Epithelial cell of esophagus (primary cell): ENCODE measurements around the gene CGREF1.

Source experiments
- DNase-seq: peaks from one replicate; pipeline ENCODE4 v3.0.0; 2010; ENCODE audit warnings: low read depth
- H3K4me3 ChIP-seq: 2 replicates; pipeline ENCODE4 v1.5.1; 2011; ENCODE audit warnings: mild to moderate bottlenecking, low read length, control low read depth
- CTCF ChIP-seq: IDR thresholded peaks from 2 replicates; pipeline ENCODE4 v1.5.1; 2011; ENCODE audit warnings: low read depth, mild to moderate bottlenecking, low read length, control low read depth, inconsistent platforms; ENCODE audit not compliant: insufficient read depth; ENCODE audit errors: missing control alignments

CGREF1 gene

GRCh38 chr2:27109083-27109482, 9.8 kb downstream of the CGREF1 start:
- H3K4me3 ChIP-seq, result no peak overlapping the region
- no peak for TF ChIP-seq CTCF
- DNase-seq, result no peak

- no peak for DNase-seq
- H3K4me3 ChIP-seq, result no peak overlapping the region
- no peak for TF ChIP-seq CTCF
Measured at GRCh38 chr2:27108221-27108620, 10.7 kb downstream of the CGREF1 start.

- no peak for DNase-seq
- TF ChIP-seq CTCF, result no peak
Measured at GRCh38 chr2:27105981-27106380, 12.9 kb downstream of the CGREF1 start.

GRCh38 chr2:27102329-27102728, 16.6 kb downstream of the CGREF1 start:
- no peak for TF ChIP-seq CTCF
- DNase-seq, result no peak
- H3K4me3 ChIP-seq, result no peak overlapping the region

More at GRCh38 chr2:27105981-27106380, 12.9 kb downstream of the CGREF1 start:
- H3K4me3 ChIP-seq, result no peak overlapping the region

GRCh38 chr2:27100036-27100435, 18.9 kb downstream of the CGREF1 start:
- H3K4me3 ChIP-seq, result no peak overlapping the region
- TF ChIP-seq CTCF, result no peak
- no peak for DNase-seq

GRCh38 chr2:27099334-27099955, 19.5 kb downstream of the CGREF1 start:
- no peak overlapping the region for H3K4me3 ChIP-seq
- DNase-seq, result no peak
- TF ChIP-seq CTCF, result no peak

- no peak for TF ChIP-seq CTCF
- H3K4me3 ChIP-seq, result no peak overlapping the region
- no peak for DNase-seq
Measured at GRCh38 chr2:27097341-27097740, 21.6 kb downstream of the CGREF1 start.
